ENCODE data around the gene TSPAN2. TPM values are rescaled to one million over a fixed set of nuclear protein-coding genes. Genes with fewer than 3 reads are reported as not detected.

Gene TSPAN2
- total RNA-seq, 2 donors from 2014 or later = 11.1 to 17.4 TPM

DNA sequence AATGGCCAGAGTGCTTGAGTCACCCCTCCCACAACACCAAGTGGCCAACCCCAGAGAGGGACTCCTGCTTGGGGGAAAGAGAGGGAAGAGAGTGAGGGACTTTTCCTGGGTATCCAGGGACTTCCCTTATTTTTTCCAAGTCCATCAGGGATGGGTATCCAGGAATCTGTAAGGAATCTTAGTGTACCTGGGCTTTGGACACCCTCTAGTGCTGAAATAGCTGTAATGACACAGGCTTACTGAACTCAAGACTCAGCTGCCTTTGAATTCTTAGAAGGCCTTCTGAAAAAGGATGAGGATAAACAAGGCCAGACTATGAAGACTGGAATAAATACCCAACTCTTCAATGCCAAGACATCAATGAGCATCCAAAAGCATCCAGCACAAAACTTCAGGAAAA is 47.6 kb downstream of the TSPAN2 start:
- DNase-seq (ENCODE audit: low spot score) = no peak
- H3K27ac ChIP-seq = no peak overlapping the region
- H3K27me3 ChIP-seq = no peaks in the 10 kb centered on the region
- H3K36me3 ChIP-seq = no peaks in the 10 kb centered on the region
- H3K9me3 ChIP-seq = no peaks in the 10 kb centered on the region
- H3K4me1 ChIP-seq = no peaks in the 10 kb centered on the region
- TF ChIP-seq, protein P1, sequence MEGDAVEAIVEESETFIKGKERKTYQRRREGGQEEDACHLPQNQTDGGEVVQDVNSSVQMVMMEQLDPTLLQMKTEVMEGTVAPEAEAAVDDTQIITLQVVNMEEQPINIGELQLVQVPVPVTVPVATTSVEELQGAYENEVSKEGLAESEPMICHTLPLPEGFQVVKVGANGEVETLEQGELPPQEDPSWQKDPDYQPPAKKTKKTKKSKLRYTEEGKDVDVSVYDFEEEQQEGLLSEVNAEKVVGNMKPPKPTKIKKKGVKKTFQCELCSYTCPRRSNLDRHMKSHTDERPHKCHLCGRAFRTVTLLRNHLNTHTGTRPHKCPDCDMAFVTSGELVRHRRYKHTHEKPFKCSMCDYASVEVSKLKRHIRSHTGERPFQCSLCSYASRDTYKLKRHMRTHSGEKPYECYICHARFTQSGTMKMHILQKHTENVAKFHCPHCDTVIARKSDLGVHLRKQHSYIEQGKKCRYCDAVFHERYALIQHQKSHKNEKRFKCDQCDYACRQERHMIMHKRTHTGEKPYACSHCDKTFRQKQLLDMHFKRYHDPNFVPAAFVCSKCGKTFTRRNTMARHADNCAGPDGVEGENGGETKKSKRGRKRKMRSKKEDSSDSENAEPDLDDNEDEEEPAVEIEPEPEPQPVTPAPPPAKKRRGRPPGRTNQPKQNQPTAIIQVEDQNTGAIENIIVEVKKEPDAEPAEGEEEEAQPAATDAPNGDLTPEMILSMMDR (IDR thresholded peaks at IDR 0.05) = no peak
- H3K4me3 ChIP-seq = no peak overlapping the region

DNA sequence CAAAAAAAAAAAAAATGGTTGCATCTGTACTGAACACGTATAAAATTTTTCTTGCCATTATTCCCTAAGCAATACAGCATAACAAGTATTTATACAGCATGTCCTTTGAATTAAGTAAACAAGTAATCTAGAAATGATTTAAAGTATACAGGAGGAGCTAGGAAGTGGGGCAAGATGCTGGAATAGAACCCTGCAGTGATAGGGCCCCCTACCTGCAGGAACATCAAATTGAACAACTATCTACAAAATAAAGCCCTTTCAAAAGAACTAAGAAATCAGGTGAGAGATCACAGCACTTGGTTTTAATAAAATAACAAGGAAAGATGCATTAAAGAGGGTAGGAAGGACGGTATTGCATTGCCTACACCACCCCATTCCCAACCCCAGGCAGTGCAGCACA is 48.8 kb downstream of the TSPAN2 start:
- TF ChIP-seq, protein P1 (IDR thresholded peaks at IDR 0.05) = no peak
- no peak for DNase-seq (ENCODE audit: low spot score)

DNA sequence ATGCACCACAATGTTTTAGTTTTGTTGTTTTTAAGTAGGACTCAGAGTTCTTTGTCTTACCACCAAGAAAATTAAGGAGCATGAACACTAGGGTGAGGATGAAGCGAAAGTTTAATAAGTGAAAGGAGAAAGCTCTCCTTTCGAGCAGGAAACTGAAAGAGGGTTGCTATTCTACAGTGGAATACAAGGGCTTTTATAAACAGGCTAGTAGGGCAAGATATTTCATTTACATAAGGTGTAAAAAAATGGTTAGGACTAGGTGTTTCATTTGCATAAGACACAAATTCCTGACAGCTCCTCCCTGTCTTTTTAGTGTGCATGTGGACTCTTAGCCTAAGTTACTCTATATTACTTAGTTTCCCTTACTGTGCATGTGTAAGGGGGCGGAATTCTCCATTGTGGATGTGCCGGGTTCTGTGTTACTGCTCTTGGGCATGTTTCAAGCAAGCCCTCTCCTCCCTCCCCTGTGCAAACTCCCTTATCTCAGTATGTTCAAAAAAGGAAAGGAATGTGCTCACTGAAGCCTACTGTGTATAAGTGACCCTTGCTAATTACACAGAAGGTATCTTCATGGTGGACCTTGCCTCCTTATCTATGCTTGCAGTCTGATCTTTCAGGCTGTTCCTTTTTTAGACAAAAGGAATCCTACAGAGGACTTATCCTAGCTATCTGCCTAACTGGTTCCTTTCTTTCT is 52.3 kb downstream of the TSPAN2 start:
- Histone ChIP-seq H3K27ac (no peak overlapping the region), H3K36me3 (no peaks in the 10 kb centered on the region), H3K27me3 (no peaks in the 10 kb centered on the region), H3K4me3 (no peak overlapping the region), H3K9me3 (no peaks in the 10 kb centered on the region), H3K4me1 (no peaks in the 10 kb centered on the region)
- TF ChIP-seq, protein P1 (IDR thresholded peaks at IDR 0.05) = no peak
- DNase-seq (ENCODE audit: low spot score) = no peak

More for the DNA sequence above, 48.8 kb downstream of the TSPAN2 start:
- Histone ChIP-seq H3K36me3 (no peaks in the 10 kb centered on the region), H3K27ac (no peak overlapping the region), H3K9me3 (no peaks in the 10 kb centered on the region), H3K4me1 (no peaks in the 10 kb centered on the region), H3K4me3 (no peak overlapping the region), H3K27me3 (no peaks in the 10 kb centered on the region)

DNA sequence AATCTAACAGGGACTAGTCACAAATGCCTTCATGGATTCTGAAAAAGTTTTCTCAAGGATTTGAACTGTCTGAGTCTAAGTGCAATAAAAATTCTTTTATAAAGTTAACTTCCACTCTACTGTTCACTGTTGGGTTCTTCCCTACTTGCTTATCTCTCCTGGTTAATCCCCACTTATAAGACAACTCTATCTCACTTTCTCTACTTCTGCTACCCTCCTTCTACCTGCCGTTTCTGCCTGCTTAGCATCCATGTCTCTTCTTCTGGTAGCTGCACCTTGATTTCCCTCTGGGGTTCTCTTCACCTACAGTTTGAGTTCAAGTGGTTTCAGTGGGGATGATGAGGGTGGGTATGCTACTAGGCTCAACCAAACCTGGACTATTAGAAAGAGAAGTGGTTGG is 53.7 kb downstream of the TSPAN2 start:
- Histone ChIP-seq H3K27ac (no peak overlapping the region), H3K9me3 (no peaks in the 10 kb centered on the region), H3K36me3 (no peaks in the 10 kb centered on the region), H3K27me3 (no peaks in the 10 kb centered on the region), H3K4me3 (no peak overlapping the region), H3K4me1 (no peaks in the 10 kb centered on the region)
- DNase-seq (ENCODE audit: low spot score) = no peak
- TF ChIP-seq, protein P1 (IDR thresholded peaks at IDR 0.05) = no peak

DNA sequence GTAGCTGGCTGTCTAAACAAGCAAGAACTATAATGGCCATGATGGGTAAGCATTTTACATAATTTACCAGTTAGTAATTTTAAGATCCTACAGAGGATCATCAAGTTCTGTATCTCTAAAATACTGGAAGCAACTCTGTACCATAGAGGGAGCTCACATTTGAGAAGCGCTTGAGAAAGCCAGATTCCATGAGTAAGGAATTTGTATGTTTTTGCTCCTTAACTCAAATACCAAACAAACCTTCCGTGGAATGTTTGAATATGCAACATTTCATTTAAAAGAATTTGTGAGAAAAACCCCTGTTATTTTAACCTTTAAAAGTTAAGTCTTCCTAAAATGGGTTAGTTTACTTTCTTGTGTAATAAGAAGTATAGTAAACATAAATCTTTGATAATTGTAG is 57.7 kb downstream of the TSPAN2 start:
- Histone ChIP-seq H3K4me1 (no peaks in the 10 kb centered on the region), H3K36me3 (no peaks in the 10 kb centered on the region), H3K27me3 (no peaks in the 10 kb centered on the region), H3K4me3 (no peak overlapping the region), H3K27ac (no peak overlapping the region), H3K9me3 (no peaks in the 10 kb centered on the region)
- TF ChIP-seq, protein P1 (IDR thresholded peaks at IDR 0.05) = no peak
- no peak for DNase-seq (ENCODE audit: low spot score)

DNA sequence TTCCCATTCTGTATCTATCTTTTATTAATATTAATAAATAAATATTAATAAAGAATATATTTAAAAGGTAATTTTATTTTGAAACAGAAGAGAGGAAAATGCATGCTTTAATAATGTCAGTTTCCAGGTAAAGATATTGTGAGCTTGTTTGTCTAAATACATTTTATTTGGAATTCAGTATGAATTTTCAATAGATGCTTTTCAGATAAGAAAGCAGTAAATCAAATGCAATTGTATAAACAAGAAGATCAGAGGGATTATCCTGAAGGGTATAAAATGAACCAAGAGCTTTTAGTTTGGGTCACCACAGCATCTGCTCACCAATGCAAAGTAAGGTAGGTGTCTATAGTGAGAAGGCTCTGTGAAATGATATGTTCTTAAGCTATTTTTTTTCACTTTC is 59.8 kb downstream of the TSPAN2 start, which contains the start of gene TSHB:
Gene TSHB, plus strand, starts transcription at position 301 of the 400 bp plus-strand sequence. CDS start 3,537 bp downstream, outside the sequence.
- TF ChIP-seq, protein P1 (IDR thresholded peaks at IDR 0.05) = no peak
- no peak within 1 kb of the TSS for H3K27ac ChIP-seq
- DNase-seq (ENCODE audit: low spot score) = no peak

More for the DNA sequence above, 59.8 kb downstream of the TSPAN2 start, which contains the start of gene TSHB:
- Histone ChIP-seq H3K36me3 (no peaks in the 10 kb centered on the region), H3K27me3 (no peaks in the 10 kb centered on the region), H3K4me3 (no peak within 1 kb of the TSS), H3K9me3 (no peaks in the 10 kb centered on the region), H3K4me1 (no peaks in the 10 kb centered on the region)
